Measurements from ENCODE around the gene POLR1C.
"Not testable (repeated sequence)": the region's sequence is repeated elsewhere in the genome, so short reads cannot be mapped to it uniquely, and the experiment has no call there.

Gene POLR1C

GRCh38 chr6:43511824-43512415 is 5.0 kb upstream of the POLR1C start:
- DNase-seq, result no peak

GRCh38 chr6:43515808-43516207 is 1.1 kb upstream of the POLR1C start:
- no peak for DNase-seq

- no peak for DNase-seq
These were observed 557 bp upstream of the POLR1C start for GRCh38 chr6:43516367-43516696.

GRCh38 chr6:43517505-43518357 is 842 bp downstream of the POLR1C start:
- no peak for DNase-seq

- DNase-seq, result no peak
These were observed 3.2 kb downstream of the POLR1C start for GRCh38 chr6:43520097-43520496.

- no peak for DNase-seq
These were observed 4.9 kb downstream of the POLR1C start for GRCh38 chr6:43521836-43522235.

- DNase-seq, result no peak
These were observed 5.8 kb downstream of the POLR1C start for GRCh38 chr6:43522547-43523261.

GRCh38 chr6:43523284-43523683 is 6.4 kb downstream of the POLR1C start:
- DNase-seq, result no peak

- DNase-seq, result no peak
These were observed 7.6 kb downstream of the POLR1C start for GRCh38 chr6:43524483-43524961.

GRCh38 chr6:43532201-43532600 is 15.3 kb downstream of the POLR1C start:
- no peak for DNase-seq

- DNase-seq, result not testable (repeated sequence)
These were observed 22.1 kb downstream of the POLR1C start for GRCh38 chr6:43538986-43539385.

- DNase-seq, result not testable (repeated sequence)
These were observed 22.5 kb downstream of the POLR1C start for GRCh38 chr6:43539409-43539808.

- no peak for DNase-seq
These were observed 23.6 kb downstream of the POLR1C start for GRCh38 chr6:43540507-43540906.

GRCh38 chr6:43541774-43542471 is 25.0 kb downstream of the POLR1C start:
- DNase-seq, result no peak

- peak in 1 of 2 donors; percentile 7 for DNase-seq
These were observed 27.6 kb downstream of the POLR1C start for GRCh38 chr6:43544461-43544860.

- DNase-seq, result no peak
These were observed 30.3 kb downstream of the POLR1C start for GRCh38 chr6:43547222-43547621.

GRCh38 chr6:43557620-43558019 is 40.7 kb downstream of the POLR1C start:
- not testable (repeated sequence) for DNase-seq

GRCh38 chr6:43559328-43559727 is 42.4 kb downstream of the POLR1C start:
- DNase-seq, result no peak

GRCh38 chr6:43570876-43571441 is 54.1 kb downstream of the POLR1C start:
- DNase-seq, result no peak

Data from CD4-positive, alpha-beta T cell treated with Interferon alpha-2 for 1 hour (primary cell).